Measurements from ENCODE around the gene PAIP2. TPM values are rescaled to one million over a fixed set of nuclear protein-coding genes. Genes with fewer than 3 reads are reported as not detected.
A peak's percentile ranks its signal among the peaks of the same experiment; 100 is the strongest.
"Not testable (repeated sequence)": the region's sequence is repeated elsewhere in the genome, so short reads cannot be mapped to it uniquely, and the experiment has no call there.

The PAIP2 gene
- total and polyA plus RNA-seq, 3 donors from 2014 or later, result 142 to 297 (median 150) TPM

DNA sequence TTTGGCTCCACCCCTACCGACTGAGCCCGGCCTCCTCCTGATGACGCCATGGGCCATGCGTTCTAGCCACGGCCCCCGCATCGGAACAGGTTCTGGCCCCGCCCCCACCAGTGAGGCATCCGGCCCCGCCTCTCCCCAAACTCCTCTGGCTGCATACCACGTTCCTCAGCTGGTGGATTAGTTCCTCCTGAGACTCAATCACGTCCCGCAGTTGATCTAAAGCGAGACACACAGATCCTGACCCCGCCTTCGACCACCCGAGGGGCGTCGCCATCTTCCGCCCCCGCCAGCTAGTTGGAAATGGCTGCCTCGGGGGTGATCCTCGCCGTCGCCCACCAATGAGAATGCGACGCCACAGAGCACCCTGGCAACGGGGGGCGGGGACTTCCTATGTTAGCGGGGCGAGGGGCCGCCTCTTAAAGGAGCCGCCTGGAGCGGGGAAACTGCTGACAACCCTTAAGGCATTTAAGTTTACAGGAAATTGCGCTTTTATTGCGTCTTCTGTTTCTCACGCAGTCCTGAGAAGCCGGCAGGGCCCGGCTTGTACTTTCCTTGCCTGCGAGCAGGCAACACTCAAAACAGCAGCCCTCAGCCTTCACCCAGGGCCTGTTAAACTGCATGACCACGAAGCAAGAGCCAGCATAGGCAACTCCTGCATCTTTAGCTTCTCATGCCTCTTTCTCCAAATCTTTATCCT, 62.3 kb downstream of the PAIP2 start, which contains the start of gene SPATA24:
SPATA24 (minus strand) TSS at position 303 of the 697 bp plus-strand sequence; CDS start at position 274, 29 bp downstream.
- 1 to 3% methylated on average over 15 to 41 of the region's 41 CpGs for WGBS, 2 donors
- no peaks in the 10 kb centered on the region for H3K27me3 ChIP-seq
- TF ChIP-seq, protein P1, sequence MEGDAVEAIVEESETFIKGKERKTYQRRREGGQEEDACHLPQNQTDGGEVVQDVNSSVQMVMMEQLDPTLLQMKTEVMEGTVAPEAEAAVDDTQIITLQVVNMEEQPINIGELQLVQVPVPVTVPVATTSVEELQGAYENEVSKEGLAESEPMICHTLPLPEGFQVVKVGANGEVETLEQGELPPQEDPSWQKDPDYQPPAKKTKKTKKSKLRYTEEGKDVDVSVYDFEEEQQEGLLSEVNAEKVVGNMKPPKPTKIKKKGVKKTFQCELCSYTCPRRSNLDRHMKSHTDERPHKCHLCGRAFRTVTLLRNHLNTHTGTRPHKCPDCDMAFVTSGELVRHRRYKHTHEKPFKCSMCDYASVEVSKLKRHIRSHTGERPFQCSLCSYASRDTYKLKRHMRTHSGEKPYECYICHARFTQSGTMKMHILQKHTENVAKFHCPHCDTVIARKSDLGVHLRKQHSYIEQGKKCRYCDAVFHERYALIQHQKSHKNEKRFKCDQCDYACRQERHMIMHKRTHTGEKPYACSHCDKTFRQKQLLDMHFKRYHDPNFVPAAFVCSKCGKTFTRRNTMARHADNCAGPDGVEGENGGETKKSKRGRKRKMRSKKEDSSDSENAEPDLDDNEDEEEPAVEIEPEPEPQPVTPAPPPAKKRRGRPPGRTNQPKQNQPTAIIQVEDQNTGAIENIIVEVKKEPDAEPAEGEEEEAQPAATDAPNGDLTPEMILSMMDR (IDR thresholded peaks at IDR 0.05), result no peak
- no peak for TF ChIP-seq POLR2A (IDR thresholded peaks at IDR 0.05)
- peak within 1 kb of the TSS; percentile 57 to 65 for H3K4me3 ChIP-seq
- peak within 1 kb of the TSS; percentile 92 to 97 for H3K27ac ChIP-seq
- H3K36me3 ChIP-seq (ENCODE audit: low read depth, missing control alignments), result no peaks in the 10 kb centered on the region
- no peaks in the 10 kb centered on the region for H3K4me1 ChIP-seq
- peak; percentile 99 for DNase-seq
- intact Hi-C loops (cut with DNase I; ENCODE audit: low total_unique reads), result no loop called here
- H3K9me3 ChIP-seq, result no peaks in the 10 kb centered on the region

DNA sequence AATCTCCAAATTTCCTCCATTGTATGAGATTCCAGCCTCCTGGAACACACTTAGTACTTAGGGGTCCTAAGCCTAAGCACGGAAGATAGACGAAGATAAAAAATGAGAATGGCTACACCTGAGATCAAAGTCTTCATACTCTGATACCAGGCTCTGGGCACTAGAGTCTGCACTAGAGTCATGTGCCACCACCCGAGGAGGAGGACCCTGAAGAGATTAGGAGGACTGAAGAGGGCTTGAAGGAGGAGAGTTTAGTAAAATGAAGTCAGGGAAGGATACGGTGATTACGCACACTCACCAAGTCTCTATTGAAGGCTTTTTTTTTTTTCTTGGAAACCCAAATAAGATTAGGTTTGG, 62.8 kb downstream of the PAIP2 start:
- H3K9me3 ChIP-seq, result no peaks in the 10 kb centered on the region
- H3K4me3 ChIP-seq, result peak overlapping the region; percentile 57 to 65
- DNase-seq, result no peak
- H3K27ac ChIP-seq, result peak overlapping the region; percentile 92 to 97
- H3K36me3 ChIP-seq (ENCODE audit: low read depth, missing control alignments), result no peaks in the 10 kb centered on the region
- intact Hi-C loops (cut with DNase I; ENCODE audit: low total_unique reads), result no loop called here
- TF ChIP-seq, protein P1 (IDR thresholded peaks at IDR 0.05), result no peak
- no peak for TF ChIP-seq POLR2A (IDR thresholded peaks at IDR 0.05)
- no peaks in the 10 kb centered on the region for H3K4me1 ChIP-seq
- 33 to 39% methylated on average over 5 of the region's 5 CpGs for WGBS, 2 donors
- H3K27me3 ChIP-seq, result no peaks in the 10 kb centered on the region

- Histone ChIP-seq H3K4me1 (no peaks in the 10 kb centered on the region), H3K27ac (no peak overlapping the region), H3K4me3 (no peak overlapping the region), H3K27me3 (no peaks in the 10 kb centered on the region), H3K36me3 (ENCODE audit: low read depth, missing control alignments) (no peaks in the 10 kb centered on the region), H3K9me3 (no peaks in the 10 kb centered on the region)
- WGBS, 2 donors, result 74 to 83% methylated on average over 2 of the region's 2 CpGs
- no peak for DNase-seq
- intact Hi-C loops (cut with DNase I; ENCODE audit: low total_unique reads), result no loop called here
- TF ChIP-seq, protein P1 (IDR thresholded peaks at IDR 0.05), result no peak
- TF ChIP-seq POLR2A (IDR thresholded peaks at IDR 0.05), result no peak
These were observed 65.3 kb downstream of the PAIP2 start for GRCh38 chr5:139406963-139407362.

GRCh38 chr5:139407517-139407916, 65.9 kb downstream of the PAIP2 start:
- Histone ChIP-seq H3K4me1 (no peaks in the 10 kb centered on the region), H3K27ac (no peak overlapping the region), H3K36me3 (ENCODE audit: low read depth, missing control alignments) (no peaks in the 10 kb centered on the region), H3K9me3 (no peaks in the 10 kb centered on the region), H3K27me3 (no peaks in the 10 kb centered on the region), H3K4me3 (no peak overlapping the region)
- DNase-seq, result no peak
- TF ChIP-seq POLR2A (IDR thresholded peaks at IDR 0.05), result no peak
- TF ChIP-seq, protein P1 (IDR thresholded peaks at IDR 0.05), result no peak
- intact Hi-C loops (cut with DNase I; ENCODE audit: low total_unique reads), result no loop called here

- TF ChIP-seq, protein P1 (IDR thresholded peaks at IDR 0.05), result no peak
- TF ChIP-seq POLR2A (IDR thresholded peaks at IDR 0.05), result no peak
- Histone ChIP-seq H3K36me3 (ENCODE audit: low read depth, missing control alignments) (no peaks in the 10 kb centered on the region), H3K9me3 (no peaks in the 10 kb centered on the region), H3K27me3 (no peaks in the 10 kb centered on the region), H3K4me3 (no peak overlapping the region), H3K27ac (no peak overlapping the region), H3K4me1 (no peaks in the 10 kb centered on the region)
- no peak for DNase-seq
- intact Hi-C loops (cut with DNase I; ENCODE audit: low total_unique reads), result no loop called here
- 87 to 94% methylated on average over 7 of the region's 7 CpGs for WGBS, 2 donors
These were observed 66.5 kb downstream of the PAIP2 start for GRCh38 chr5:139408191-139408590.

- not testable (repeated sequence) for H3K4me3 ChIP-seq
These were observed 67.5 kb downstream of the PAIP2 start for GRCh38 chr5:139409116-139409515.

More at GRCh38 chr5:139409116-139409515, 67.5 kb downstream of the PAIP2 start:
- H3K27me3 ChIP-seq; DNase-seq; H3K4me1 ChIP-seq; intact Hi-C loops (cut with DNase I; ENCODE audit: low total_unique reads); H3K36me3 ChIP-seq (ENCODE audit: low read depth, missing control alignments); H3K27ac ChIP-seq; H3K9me3 ChIP-seq: not testable (repeated sequence)
- WGBS, 2 donors, result 86 to 90% methylated on average over 4 to 5 of the region's 5 CpGs

Measured in testis (tissue), 3 donors.